Brain microvascular endothelial cell (primary cell): ENCODE data around the gene ELMO2.

Experiments used
- DNase-seq: peaks from one replicate; pipeline ENCODE4 v3.0.0-alpha.2; 2020
- H3K27ac ChIP-seq: fragments of 250-450 bp; sonication (Bioruptor Pico); 2 replicates; pipeline ENCODE4 v1.5.1; 2020; ENCODE audit warnings: mild to moderate bottlenecking, moderate library complexity
- H3K27me3 ChIP-seq: fragments of 250-450 bp; sonication (Bioruptor Pico); replicated peaks from 2 replicates; pipeline ENCODE4 v1.5.1; 2020; ENCODE audit warnings: mild to moderate bottlenecking
- H3K36me3 ChIP-seq: fragments of 250-450 bp; sonication (Bioruptor Pico); replicated peaks from 2 replicates; pipeline ENCODE4 v1.5.1; 2020; ENCODE audit warnings: mild to moderate bottlenecking
- H3K4me3 ChIP-seq: 2 replicates; pipeline ENCODE4 v1.5.1; 2011; ENCODE audit warnings: low read depth, mild to moderate bottlenecking, control low read depth, low read length, moderate library complexity
- in situ Hi-C: cut with HindIII; loops from 2 replicates; pipeline ENCODE4 v1.10.0; 2017; ENCODE audit warnings: low sequenced_read_pairs, low pct_ligation_motif_present
- TF ChIP-seq, protein P1 (sequence below): IDR thresholded peaks from 2 replicates; pipeline ENCODE4 v1.5.1; 2011; ENCODE audit warnings: low read depth, mild to moderate bottlenecking, moderate library complexity, low read length, control low read depth, inconsistent platforms; ENCODE audit errors: missing control alignments

ELMO2 gene

DNA sequence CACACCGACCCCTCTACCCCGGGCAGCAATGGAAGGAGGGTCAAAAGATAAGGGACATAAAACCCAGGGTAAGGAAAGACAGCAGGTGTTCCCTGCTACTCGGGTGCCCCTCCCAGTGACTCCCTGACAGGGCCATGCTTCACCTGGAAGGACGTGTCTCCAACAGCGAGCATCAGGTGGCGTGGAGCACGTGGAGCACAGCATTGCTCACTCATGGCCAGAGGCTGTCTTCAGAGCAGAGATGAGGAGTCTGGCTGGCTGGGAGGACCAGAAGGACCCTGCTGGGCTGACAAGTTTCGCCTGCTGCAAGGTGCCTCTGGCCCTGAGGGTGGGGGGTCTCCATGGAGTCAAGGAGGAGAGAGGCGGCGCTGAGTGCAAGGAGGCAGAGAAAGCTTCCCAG lies 82.9 kb downstream of the ELMO2 start:
- Histone ChIP-seq H3K27me3 (peaks cover 17% of the 10 kb centered on the region), H3K27ac (no peak overlapping the region), H3K36me3 (no peaks in the 10 kb centered on the region), H3K4me3 (no peak overlapping the region)
- in situ Hi-C loops: no loop called here
- TF ChIP-seq, protein P1, sequence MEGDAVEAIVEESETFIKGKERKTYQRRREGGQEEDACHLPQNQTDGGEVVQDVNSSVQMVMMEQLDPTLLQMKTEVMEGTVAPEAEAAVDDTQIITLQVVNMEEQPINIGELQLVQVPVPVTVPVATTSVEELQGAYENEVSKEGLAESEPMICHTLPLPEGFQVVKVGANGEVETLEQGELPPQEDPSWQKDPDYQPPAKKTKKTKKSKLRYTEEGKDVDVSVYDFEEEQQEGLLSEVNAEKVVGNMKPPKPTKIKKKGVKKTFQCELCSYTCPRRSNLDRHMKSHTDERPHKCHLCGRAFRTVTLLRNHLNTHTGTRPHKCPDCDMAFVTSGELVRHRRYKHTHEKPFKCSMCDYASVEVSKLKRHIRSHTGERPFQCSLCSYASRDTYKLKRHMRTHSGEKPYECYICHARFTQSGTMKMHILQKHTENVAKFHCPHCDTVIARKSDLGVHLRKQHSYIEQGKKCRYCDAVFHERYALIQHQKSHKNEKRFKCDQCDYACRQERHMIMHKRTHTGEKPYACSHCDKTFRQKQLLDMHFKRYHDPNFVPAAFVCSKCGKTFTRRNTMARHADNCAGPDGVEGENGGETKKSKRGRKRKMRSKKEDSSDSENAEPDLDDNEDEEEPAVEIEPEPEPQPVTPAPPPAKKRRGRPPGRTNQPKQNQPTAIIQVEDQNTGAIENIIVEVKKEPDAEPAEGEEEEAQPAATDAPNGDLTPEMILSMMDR: no peak
- no peak for DNase-seq

DNA sequence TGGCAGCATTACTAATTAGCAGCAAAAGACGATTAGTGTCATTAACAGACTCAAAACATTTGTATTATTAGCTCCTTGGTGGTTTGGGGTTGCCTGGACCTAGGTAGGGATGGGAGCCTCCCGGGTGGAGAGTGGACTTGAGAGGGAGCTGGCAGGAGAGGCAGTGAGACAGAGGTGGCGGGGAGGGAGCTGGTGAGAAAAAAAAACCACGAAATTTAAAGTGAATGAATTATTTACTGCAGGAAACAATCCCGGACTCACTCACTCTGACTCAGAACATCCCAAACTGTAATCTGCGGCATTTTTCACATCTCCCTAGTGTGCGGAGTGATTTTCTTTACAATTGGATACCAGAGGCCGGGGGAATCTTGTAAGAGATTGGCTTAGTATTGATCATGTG lies 83.8 kb downstream of the ELMO2 start:
- TF ChIP-seq, protein P1: no peak
- Histone ChIP-seq H3K27ac (no peak overlapping the region), H3K36me3 (no peaks in the 10 kb centered on the region), H3K4me3 (no peak overlapping the region), H3K27me3 (peaks cover 21% of the 10 kb centered on the region)
- DNase-seq: no peak
- in situ Hi-C loops: no loop called here

DNA sequence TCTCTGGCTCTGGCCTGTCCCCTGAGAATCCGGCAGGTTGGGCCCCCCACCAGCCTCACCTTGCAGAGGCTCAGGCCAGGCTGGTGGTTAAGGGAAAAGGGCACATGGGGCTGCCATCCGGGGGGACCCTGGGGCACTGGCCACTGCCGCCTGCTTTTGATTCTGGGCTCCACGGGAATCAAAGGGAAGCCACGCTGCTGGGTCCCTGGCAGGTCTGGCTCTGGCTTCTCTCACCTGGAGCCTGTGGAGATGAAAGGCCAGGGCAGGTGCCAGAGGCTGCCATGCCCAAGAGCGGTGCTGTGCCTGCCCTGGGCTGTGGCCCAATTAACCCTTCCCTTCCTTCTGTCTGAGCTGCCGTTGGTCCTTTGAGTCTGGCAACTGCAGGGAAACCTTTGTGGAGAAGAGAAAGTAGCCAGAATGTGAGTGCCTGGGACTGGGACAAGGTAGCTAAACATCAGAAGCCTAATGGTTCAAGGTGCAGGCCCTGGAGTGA lies 88.7 kb downstream of the ELMO2 start:
- no peak for DNase-seq
- Histone ChIP-seq H3K4me3 (no peak overlapping the region), H3K27me3 (peaks cover 48% of the 10 kb centered on the region), H3K36me3 (no peaks in the 10 kb centered on the region), H3K27ac (no peak overlapping the region)
- in situ Hi-C loops: no loop called here
- TF ChIP-seq, protein P1: no peak

DNA sequence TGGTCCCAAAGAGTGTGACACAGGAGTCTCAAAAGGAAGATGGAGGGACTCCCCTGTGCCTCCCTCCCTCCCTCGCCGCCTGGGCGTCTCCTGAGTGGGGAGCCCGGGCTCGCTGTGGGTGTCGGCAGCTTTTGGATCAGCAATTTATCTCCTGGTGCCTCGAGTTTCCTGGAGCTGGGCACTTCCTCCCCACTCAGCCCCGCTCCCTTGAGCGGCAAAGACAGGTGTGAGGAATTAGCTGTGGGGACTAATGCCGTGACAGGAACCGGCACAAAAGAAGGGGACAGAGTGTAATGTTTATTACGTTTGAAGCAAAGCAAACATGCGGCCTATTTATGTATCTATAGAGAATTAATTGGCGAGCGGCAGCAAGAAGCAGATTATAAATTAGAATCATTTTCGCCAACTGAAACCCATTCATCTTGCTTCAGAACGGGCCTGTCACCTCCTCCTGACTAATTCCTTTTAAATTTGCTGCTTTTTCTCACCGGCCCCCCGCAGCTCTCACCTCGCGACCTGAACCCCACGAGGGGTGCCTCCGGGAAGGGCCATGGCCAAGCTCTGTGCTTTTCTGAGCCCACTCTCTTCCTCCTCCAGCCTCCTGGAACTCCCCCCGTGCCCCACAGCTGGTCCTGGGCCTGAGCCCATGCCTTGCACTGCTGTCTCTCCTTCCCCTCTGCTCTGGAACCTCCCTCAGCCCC lies 89.3 kb downstream of the ELMO2 start:
- Histone ChIP-seq H3K27ac (no peak overlapping the region), H3K27me3 (peaks cover 54% of the 10 kb centered on the region), H3K36me3 (no peaks in the 10 kb centered on the region), H3K4me3 (no peak overlapping the region)
- DNase-seq: no peak
- in situ Hi-C loops: no loop called here
- TF ChIP-seq, protein P1: no peak
